Measurements from ENCODE around the gene SLC13A5.
"Not testable (repeated sequence)": the region's sequence is repeated elsewhere in the genome, so short reads cannot be mapped to it uniquely, and the experiment has no call there.

Gene SLC13A5

GRCh38 chr17:6683081-6683684 is 30.0 kb downstream of the SLC13A5 start:
- DNase-seq, result no peak

DNA sequence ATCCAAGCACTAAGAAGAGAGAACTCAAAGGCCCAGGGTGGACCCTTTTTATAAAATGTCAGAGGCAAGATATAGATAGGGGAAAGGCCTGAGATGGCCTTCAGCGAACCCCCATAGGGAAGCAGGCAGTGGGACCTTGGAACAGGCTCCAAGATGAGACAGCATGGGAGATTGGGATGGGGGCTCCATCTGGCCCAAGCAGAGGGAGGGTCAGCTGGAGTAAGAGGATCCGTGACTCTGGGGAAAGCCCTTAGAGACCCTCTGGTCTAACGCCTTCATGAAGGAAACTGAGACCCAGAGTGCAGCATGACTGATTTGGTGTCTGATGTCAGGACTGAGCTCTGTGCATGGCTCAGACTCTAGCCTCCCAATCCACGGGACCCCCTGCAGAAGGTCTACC is 30.8 kb downstream of the SLC13A5 start:
- DNase-seq, result no peak

DNA sequence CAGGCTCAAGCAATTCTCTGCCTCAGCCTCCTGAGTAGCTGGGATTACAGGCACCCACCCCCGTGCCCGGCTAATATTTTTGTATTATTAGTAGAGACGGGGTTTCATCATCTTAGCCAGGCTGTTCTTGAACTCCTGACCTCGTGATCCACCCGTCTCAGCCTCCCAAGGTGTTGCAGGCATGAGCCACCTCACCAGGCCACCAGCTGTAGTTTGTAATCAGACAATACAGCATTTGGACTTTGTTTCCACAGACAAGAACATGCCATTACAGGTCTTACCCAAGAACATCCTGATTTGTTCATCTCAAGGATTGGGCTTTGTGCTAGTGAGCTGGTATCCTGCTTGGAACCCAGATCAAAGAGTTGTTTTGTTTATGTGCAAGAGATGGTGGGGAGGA is 31.5 kb downstream of the SLC13A5 start:
- no peak for DNase-seq

DNA sequence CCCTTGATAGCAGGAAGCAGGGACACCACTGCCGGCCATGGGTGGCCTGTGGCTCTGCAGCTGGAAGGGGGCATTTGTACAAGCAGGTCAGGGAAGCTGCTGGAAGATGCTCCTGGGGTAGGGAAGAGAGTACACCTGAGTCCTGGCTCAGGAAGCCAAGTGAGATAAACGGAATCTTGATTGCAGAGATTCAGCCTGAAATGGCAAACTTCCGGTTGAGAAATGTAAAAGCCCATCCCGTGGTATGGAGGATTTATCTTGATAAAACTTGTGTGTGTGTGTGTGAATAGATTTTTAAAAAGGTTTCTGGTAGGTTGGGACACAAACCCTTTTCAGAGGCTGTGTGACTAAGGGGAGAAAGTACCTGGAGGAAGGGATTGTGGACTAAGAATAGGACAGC is 32.0 kb downstream of the SLC13A5 start:
- no peak for DNase-seq

GRCh38 chr17:6679241-6679640 is 33.9 kb downstream of the SLC13A5 start:
- no peak for DNase-seq

- no peak for DNase-seq
These were observed 35.2 kb downstream of the SLC13A5 start for GRCh38 chr17:6677946-6678345.

GRCh38 chr17:6677158-6677831 is 35.9 kb downstream of the SLC13A5 start:
- DNase-seq, result no peak

DNA sequence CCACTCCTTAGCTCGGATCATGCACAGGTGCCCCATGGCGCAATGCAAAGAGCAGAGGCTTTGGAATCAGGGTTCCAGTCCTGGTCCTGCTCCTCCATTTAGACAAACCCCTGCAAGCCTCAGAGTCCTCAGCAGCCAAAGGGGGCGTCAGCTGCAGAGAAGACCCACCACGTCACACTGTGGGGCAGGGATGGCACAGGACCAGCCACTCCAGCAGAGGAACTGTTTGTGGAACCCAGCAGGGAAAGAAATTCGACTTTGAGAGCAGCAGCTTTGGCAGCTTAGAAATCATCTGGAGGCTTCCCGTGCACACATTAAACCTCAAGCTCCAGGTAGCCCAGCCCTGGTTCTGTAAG is 36.4 kb downstream of the SLC13A5 start:
- no peak for DNase-seq

GRCh38 chr17:6675201-6675825 is 37.9 kb downstream of the SLC13A5 start:
- no peak for DNase-seq

DNA sequence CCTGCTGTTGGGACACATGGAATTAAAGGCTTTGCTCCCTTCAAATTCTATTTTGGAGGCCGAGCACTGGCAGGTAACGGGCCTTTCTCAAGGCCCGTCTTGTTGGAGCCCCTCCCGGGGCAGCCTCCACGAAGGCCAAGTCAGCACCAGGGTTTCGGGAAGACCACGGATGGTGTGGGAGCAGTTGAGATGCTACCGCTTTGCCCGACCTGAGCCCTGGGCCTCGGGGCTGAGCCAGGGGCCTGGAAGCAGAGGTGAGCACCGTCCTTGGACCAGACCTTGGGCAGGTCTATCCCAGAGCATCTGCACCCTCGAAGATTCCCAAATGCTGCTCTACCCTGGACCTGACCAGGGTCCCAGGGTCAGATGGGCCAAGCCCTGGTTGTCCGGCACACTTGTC is 38.6 kb downstream of the SLC13A5 start:
- DNase-seq, result no peak

DNA sequence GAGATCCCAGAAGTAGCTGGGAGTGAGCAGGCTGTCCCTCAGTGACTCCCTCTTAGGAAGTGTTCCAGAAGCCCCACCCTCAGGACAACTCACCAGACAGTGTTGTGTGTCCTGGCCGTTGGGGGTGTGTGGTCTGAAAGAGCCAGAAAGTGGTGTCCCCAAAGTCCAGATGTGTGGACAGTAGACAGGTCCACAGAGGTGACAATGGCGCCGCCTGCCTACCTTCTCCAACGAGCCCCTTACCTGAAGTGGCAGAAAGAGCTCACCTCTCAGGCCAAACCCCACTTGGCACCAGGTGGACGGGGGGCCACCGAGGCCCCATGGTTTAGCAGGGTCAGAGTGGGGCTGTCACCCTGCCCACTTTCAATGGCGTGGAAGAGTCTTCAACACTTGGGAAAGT is 41.7 kb downstream of the SLC13A5 start:
- no peak for DNase-seq

DNA sequence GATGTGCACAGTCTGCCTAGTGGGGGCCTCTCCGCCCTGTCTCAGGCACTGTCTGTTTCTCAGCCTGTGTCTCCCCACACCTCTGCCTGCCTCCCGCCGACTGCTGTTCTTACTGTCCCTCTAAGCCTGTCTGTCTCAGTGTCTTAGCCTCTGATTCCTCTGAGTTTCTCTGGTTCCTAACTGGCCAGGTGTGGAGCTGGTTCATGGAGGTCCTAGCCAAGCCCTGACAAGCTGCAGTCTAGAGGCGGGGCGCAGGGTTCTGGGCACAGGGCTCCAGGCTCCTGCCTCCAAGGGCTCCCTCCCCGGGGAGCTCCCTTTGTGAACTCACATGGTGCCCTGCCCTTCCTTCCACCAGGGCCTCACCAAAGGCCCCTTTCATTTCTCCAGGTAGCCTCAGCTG is 42.2 kb downstream of the SLC13A5 start:
- no peak for DNase-seq

DNA sequence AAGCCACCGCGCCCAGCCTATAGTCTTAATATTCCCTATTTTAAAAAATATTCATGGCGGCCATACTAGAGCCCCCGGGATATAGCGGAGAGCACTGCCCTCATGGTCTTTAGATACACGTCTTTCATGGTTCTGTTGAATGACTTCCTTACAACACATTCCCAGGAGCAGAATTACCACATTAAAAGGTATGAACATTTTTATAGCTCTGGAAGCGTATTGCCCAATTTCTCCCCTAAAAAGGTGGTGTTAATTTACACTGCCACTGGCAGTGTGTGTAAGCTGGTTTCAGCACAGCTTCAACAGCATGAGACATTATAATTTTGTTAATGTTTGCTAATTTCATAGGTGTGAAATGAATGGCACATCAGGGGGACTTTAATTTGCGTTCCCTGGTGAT is 42.6 kb downstream of the SLC13A5 start:
- DNase-seq, result no peak

GRCh38 chr17:6669479-6670212 is 43.5 kb downstream of the SLC13A5 start:
- no peak for DNase-seq

DNA sequence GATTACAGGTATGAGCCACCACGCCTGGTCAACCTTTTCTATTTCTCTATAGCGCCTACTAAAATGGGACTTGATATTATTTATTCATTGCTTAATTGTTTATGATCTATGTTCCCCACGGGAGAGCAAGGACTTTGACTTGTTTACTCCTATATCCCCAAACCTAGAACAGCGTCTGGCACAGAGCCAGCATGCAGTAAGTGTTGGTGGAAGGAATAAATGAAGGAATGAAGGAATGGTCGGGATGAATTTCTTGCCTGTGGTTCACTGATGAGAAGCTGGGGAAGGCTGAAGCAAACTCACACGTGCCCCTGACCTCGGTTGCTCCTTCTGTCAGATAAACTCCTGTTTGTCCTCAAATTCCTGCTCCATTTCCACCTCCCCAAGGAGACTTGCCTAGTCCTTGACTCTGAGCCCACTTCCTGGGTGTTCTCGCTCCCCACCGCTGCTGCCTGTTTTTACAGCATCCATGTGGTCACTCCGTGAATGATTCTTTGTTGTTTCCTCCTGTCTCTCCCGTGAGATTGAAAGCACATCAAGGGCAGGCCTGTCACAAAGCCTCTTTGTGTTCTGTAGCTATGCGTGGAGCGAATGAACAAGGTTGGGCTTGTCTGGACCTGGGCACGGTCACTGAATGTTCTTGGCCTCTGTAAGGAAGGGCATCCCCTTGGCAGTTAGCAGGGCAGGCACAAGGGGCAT is 44.3 kb downstream of the SLC13A5 start:
- no peak for DNase-seq

DNA sequence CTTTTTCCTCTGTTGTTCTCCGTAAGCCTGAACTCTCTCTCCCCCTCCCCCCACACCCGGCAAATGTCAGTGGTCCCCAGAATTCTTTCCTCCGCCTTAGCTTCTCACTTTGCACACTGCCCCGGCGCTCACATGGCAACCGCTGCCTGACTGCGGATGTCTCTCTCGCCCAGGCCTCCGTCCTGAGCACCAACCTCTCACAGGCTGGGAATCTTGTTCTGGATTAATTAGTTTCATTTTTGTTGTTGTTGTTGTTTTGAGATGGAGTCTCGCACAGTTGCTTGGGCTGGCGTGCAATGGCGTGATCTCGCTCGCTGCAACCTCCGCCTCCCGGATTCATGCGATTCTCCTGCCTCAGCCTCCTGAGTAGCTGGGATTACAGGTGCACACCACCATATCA is 45.0 kb downstream of the SLC13A5 start:
- DNase-seq, result no peak

DNA sequence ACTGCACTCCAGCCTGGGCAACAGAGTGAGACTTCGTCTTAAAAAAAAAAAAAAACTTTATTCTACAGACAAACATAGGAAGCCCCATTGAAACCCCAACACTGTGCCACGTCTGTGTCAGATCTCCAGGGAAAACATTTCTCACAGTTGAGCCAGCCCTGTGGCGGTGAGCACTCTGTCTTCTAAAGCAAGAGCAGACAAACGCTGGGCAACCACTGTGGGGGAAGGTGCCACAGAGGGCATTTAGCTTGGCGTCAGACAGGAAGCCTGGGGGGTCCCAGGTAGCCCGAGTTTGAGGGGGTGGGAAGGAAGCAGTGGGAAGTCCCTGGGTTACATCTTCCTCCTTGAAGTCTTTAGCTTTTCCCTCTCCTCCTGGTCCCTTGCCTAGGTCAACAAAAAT is 45.7 kb downstream of the SLC13A5 start:
- no peak for DNase-seq

DNA sequence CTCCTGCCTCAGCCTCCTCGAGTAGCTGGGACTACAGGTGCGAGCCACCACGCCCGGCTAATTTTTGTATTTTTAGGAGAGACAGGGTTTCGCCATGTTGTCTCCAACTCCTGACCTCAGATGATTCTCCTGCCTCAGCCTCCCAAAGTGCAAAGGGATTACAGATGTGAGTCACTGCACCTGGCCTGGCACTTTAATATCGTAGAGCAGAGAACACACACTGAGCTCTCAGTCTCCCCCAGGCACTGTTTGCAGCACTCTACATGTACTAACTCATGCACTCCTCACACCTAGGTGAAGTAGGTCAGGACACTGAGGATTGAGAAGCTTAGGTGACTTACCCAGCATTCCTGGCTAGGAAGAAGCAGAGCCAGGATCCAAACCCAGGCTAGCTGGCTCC is 46.6 kb downstream of the SLC13A5 start:
- no peak for DNase-seq

- DNase-seq, result no peak
These were observed 47.1 kb downstream of the SLC13A5 start for GRCh38 chr17:6666077-6666521.

- not testable (repeated sequence) for DNase-seq
These were observed 50.0 kb downstream of the SLC13A5 start for GRCh38 chr17:6663200-6663599.

GRCh38 chr17:6661464-6661848 is 51.7 kb downstream of the SLC13A5 start:
- DNase-seq, result no peak

- DNase-seq, result no peak
These were observed 52.2 kb downstream of the SLC13A5 start for GRCh38 chr17:6660805-6661463.

- no peak for DNase-seq
These were observed 53.1 kb downstream of the SLC13A5 start for GRCh38 chr17:6660101-6660500.
